NCI-H146 (cell line): Measurements from ENCODE around the gene RBM19.

ENCODE experiments used
- DNase-seq: peaks from one replicate; lab custom pipeline; 2025; lab: John Stamatoyannopoulos, UW

RBM19 gene

GRCh38 chr12:113931517-113931916 is 34.6 kb downstream of the RBM19 start:
- DNase-seq = no peak

- no peak for DNase-seq
Measured at GRCh38 chr12:113930249-113930648, 35.9 kb downstream of the RBM19 start.

GRCh38 chr12:113929312-113929989 is 36.7 kb downstream of the RBM19 start:
- no peak for DNase-seq

GRCh38 chr12:113926788-113927187 is 39.3 kb downstream of the RBM19 start:
- no peak for DNase-seq

GRCh38 chr12:113924341-113924740 is 41.8 kb downstream of the RBM19 start:
- DNase-seq = no peak

- DNase-seq = no peak
Measured at GRCh38 chr12:113923251-113923650, 42.9 kb downstream of the RBM19 start.

- DNase-seq = no peak
Measured at GRCh38 chr12:113921430-113921829, 44.7 kb downstream of the RBM19 start.

- DNase-seq = no peak
Measured at GRCh38 chr12:113919791-113920190, 46.3 kb downstream of the RBM19 start.

GRCh38 chr12:113918306-113918705 is 47.8 kb downstream of the RBM19 start:
- DNase-seq = no peak

- DNase-seq = no peak
Measured at GRCh38 chr12:113917393-113917792, 48.7 kb downstream of the RBM19 start.

GRCh38 chr12:113914806-113915205 is 51.3 kb downstream of the RBM19 start:
- DNase-seq = no peak

GRCh38 chr12:113914176-113914575 is 51.9 kb downstream of the RBM19 start:
- DNase-seq = peak; percentile 82

GRCh38 chr12:113912760-113913329 is 53.3 kb downstream of the RBM19 start:
- peak; percentile 73 for DNase-seq

- no peak for DNase-seq
Measured at GRCh38 chr12:113911971-113912759, 54.0 kb downstream of the RBM19 start.

GRCh38 chr12:113910751-113911272 is 55.3 kb downstream of the RBM19 start:
- DNase-seq = no peak

- no peak for DNase-seq
Measured at GRCh38 chr12:113909776-113910420, 56.2 kb downstream of the RBM19 start.

- no peak for DNase-seq
Measured at GRCh38 chr12:113908584-113909100, 57.5 kb downstream of the RBM19 start.

GRCh38 chr12:113907446-113908180 is 58.5 kb downstream of the RBM19 start:
- DNase-seq = no peak

GRCh38 chr12:113906411-113907200 is 59.5 kb downstream of the RBM19 start:
- no peak for DNase-seq

- no peak for DNase-seq
Measured at GRCh38 chr12:113905829-113906228, 60.3 kb downstream of the RBM19 start.
